Spinal cord (tissue), 10 donors: ENCODE measurements around the gene LRP3. TPM values are rescaled to one million over a fixed set of nuclear protein-coding genes. Genes with fewer than 3 reads are reported as not detected.
A peak's percentile ranks its signal among the peaks of the same experiment; 100 is the strongest.

Source experiments
- DNase-seq, 6 donors: peaks; one replicate each; pipeline versions ENCODE4 v3.0.0 to v3.0.0-alpha.2; 2013 to 2015; ENCODE audit warnings: low spot score in 6 of 6, low read depth in 4 of 6
- H3K27ac ChIP-seq: one replicate; pipeline ENCODE4 v1.5.1; 2013; ENCODE audit warnings: low read depth, low read length, control low read depth
- H3K27me3 ChIP-seq: one replicate; pipeline ENCODE4 v1.6.1; 2013; ENCODE audit warnings: low read length; ENCODE audit not compliant: control insufficient read depth, insufficient read depth
- H3K36me3 ChIP-seq: one replicate; pipeline ENCODE4 v1.6.1; 2013; ENCODE audit warnings: low read length; ENCODE audit not compliant: control insufficient read depth, insufficient read depth
- H3K4me1 ChIP-seq: one replicate; pipeline ENCODE4 v1.6.1; 2013; ENCODE audit warnings: low read length; ENCODE audit not compliant: control insufficient read depth, insufficient read depth
- H3K4me3 ChIP-seq: one replicate; pipeline ENCODE4 v1.5.1; 2013; ENCODE audit warnings: low read depth, low read length, control low read depth
- H3K9me3 ChIP-seq: one replicate; pipeline ENCODE4 v1.6.1; 2013; ENCODE audit warnings: low read length; ENCODE audit not compliant: control insufficient read depth, insufficient read depth
- WGBS: methylation state at CpG from one replicate; pipeline ENCODE4 v1.1.5; 2013; ENCODE audit warnings: missing lambda C conversion rate; ENCODE audit not compliant: insufficient coverage; 5-methylcytosine and 5-hydroxymethylcytosine counted together
- polyA plus RNA-seq, 2 donors: library from polyadenylated mRNA; unstranded; fragments of 120-200 nt; gene quantifications; one replicate each; pipeline ENCODE4 v1.2.1, GENCODE V29; 2013; ENCODE audit not compliant: insufficient read length in 2 of 2
- total RNA-seq, 2 donors: library from RNA; depleted of rRNA in 1 of 2; stranded (reverse); fragments of 120-200 nt in 1 of 2; fragments of >200 nt in 1 of 2; gene quantifications; one replicate each; pipeline versions ENCODE4 v1.2.3 to v1.2.4, GENCODE V29; 2013 to 2014
- donor health status: healthy.

LRP3 gene
- total and polyA plus RNA-seq, 4 donors, result 35.4 to 130 (median 83.5) TPM

DNA sequence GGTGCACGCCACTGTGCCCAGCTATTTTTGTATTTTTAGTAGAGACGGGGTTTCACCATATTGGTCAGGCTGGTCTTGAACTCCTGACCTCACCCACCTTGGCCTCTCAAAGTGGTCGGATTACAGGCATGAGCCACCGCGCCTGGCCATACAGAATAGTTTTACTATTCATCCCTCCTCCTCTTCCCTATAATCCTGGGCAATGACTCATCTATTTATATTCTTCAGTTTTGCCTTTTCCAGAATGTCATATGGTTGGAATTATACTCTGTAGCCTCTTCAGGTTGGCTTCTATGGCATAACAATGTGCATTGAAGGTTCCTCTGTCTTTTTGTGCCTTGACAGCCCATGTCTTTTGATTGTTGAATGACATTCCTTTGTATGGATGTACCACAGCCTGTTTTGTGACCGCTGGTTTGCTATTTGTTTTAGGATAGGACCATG is 22.2 kb upstream of the LRP3 start:
- Histone ChIP-seq H3K36me3 (peaks cover 3% of the 10 kb centered on the region), H3K27me3 (no peaks in the 10 kb centered on the region), H3K9me3 (no peaks in the 10 kb centered on the region), H3K4me3 (no peak overlapping the region), H3K4me1 (peaks cover 20% of the 10 kb centered on the region), H3K27ac (no peak overlapping the region)
- 96% methylated on average over 6 of the region's 6 CpGs for WGBS
- no peak for DNase-seq

DNA sequence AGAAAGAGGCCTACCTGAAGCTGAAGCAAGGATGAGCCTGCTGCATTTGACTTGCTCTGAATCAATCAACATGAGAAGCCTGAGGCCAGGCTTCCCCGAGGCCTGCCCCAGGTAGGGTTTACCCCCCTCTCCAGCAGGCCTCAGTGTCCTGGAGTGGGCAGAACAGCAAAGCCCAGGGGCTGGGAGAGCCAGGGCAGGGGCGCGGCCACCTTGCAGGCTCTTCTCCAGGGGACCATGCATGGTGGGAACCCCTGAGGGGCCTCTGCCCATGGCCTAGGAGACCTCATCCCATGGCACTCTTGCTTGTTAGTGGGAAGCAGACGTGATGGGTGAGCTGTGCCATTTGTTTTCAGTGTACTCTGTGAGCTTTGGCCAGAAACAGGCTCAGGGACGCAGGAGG is 19.9 kb upstream of the LRP3 start:
- WGBS, result 98% methylated on average over 4 of the region's 5 CpGs
- no peaks in the 10 kb centered on the region for H3K27me3 ChIP-seq

DNA sequence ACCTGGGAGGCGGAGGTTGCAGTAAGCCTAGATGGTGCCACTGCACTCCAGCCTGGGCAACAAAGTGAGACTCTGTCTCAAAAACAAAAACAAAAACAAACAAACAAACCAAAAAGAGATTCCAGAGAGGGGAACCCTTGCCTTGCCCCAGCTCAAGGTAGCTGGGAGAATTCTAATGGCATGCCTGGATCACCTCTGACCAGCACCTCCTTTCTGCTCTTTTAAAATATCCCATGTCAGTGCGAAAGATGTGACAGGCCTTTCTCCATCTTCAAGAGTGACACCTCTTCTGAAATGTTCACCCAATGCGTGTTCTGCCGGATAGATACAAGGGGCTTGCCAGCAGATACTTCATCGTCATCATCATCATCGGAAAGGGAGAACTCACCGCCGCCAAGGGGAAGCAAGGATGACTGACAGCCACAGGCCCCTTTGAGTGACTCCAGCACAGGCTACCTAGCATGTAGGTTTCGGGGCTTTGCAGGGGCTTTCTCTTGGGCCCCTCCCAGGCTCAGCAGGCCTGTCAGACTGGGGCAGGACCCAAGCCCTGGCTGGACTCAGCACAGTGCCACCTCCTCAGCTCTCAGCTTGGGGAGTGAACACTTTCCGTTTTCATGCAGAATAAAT is 18.9 kb upstream of the LRP3 start:
- no peak overlapping the region for H3K27ac ChIP-seq
- H3K4me1 ChIP-seq, result peaks cover 31% of the 10 kb centered on the region
- DNase-seq, result no peak
- no peak overlapping the region for H3K4me3 ChIP-seq
- H3K27me3 ChIP-seq, result no peaks in the 10 kb centered on the region
- peaks cover 3% of the 10 kb centered on the region for H3K36me3 ChIP-seq
- WGBS, result 94% methylated on average over 10 of the region's 10 CpGs
- no peaks in the 10 kb centered on the region for H3K9me3 ChIP-seq

More for the DNA sequence above, 19.9 kb upstream of the LRP3 start:
- no peak overlapping the region for H3K4me3 ChIP-seq
- DNase-seq, result no peak
- peaks cover 3% of the 10 kb centered on the region for H3K36me3 ChIP-seq
- H3K9me3 ChIP-seq, result no peaks in the 10 kb centered on the region
- H3K27ac ChIP-seq, result no peak overlapping the region
- H3K4me1 ChIP-seq, result peaks cover 31% of the 10 kb centered on the region

DNA sequence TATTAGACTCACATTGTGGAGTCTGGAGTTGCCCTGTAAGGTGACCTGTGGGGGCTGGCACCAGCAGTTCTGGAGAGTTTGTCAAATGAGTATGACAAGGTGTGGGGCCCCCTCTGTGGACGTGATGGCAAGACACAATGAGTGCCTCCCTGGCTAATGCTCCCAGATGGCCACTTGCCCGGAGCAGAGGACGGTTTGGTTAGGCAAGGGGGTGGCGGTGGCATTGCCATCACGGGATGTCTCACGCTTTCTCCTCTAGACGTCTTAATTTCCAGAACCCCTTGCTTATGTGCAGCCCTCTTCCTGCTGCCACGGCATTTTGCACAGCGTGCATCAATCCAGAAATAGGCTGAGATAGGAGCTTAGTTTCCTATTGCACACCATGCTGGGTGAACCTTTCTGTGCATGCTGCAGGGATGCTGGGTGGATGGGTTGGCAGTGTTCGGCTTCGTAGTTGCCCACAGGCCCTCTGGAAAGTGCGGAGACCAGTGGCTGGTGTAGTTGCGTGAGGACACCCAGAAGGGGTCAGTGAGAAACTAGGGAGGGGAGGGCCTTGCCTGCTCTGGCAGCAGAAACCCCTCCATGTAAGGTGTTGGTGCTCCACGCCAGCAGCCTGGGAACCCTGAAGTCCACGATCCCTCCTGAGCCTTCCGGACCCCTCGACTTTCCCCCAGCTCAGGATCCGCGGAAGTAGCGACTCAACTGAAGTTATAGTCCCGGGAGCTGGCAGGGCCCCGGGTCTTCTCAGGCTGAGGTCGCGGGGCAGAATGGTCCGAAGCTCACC is 18.1 kb upstream of the LRP3 start:
- no peaks in the 10 kb centered on the region for H3K9me3 ChIP-seq
- 12% methylated on average over 25 of the region's 25 CpGs for WGBS
- peaks cover 31% of the 10 kb centered on the region for H3K4me1 ChIP-seq
- H3K27me3 ChIP-seq, result no peaks in the 10 kb centered on the region
- H3K36me3 ChIP-seq, result peaks cover 3% of the 10 kb centered on the region
- peak overlapping the region; percentile 79 for H3K4me3 ChIP-seq
- peak overlapping the region; percentile 93 for H3K27ac ChIP-seq
- DNase-seq, result peak in 1 of 6 donors; percentile 62

DNA sequence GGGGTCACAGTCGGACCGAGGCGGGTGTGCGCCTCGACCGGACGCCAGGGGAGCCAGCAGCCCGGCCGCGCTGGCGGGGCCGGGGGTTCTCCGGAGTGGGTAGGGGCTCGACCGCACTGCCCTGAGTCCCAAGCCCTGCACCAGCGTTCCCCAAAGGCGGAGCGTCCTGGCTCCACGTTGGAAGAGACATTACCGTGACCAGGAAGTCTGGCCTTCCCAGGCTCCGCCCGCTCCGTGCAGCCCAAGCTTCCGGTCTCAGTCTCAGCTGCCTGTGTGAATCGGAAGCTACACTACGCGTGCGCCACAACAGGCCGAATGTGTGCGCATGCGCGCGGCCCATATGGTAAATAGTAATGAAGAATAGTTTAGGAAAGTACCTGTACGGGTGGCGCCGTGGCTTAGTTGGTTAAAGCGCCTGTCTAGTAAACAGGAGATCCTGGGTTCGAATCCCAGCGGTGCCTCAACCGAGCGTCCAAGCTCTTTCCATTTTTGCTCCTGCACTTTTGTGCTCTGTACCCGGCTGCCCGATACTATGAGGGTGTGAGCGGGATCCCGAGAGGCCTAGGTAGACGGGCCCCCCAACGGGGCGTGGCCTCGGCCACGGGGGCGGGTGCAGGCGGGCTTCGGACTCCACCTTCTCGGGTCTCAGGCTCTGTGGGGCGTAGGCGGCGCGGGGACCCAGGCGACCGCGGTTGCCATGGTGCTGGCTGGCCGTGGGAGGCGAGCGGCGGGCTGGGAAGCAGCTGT is 17.3 kb upstream of the LRP3 start:
- peak; percentile 94 to 99 (median 98) for DNase-seq
- H3K27me3 ChIP-seq, result no peaks in the 10 kb centered on the region
- peak overlapping the region; percentile 93 for H3K27ac ChIP-seq
- peaks cover 31% of the 10 kb centered on the region for H3K4me1 ChIP-seq
- under 1% methylated on average over 65 of the region's 65 CpGs for WGBS
- peaks cover 3% of the 10 kb centered on the region for H3K36me3 ChIP-seq
- H3K9me3 ChIP-seq, result no peaks in the 10 kb centered on the region
- peak overlapping the region; percentile 79 for H3K4me3 ChIP-seq

DNA sequence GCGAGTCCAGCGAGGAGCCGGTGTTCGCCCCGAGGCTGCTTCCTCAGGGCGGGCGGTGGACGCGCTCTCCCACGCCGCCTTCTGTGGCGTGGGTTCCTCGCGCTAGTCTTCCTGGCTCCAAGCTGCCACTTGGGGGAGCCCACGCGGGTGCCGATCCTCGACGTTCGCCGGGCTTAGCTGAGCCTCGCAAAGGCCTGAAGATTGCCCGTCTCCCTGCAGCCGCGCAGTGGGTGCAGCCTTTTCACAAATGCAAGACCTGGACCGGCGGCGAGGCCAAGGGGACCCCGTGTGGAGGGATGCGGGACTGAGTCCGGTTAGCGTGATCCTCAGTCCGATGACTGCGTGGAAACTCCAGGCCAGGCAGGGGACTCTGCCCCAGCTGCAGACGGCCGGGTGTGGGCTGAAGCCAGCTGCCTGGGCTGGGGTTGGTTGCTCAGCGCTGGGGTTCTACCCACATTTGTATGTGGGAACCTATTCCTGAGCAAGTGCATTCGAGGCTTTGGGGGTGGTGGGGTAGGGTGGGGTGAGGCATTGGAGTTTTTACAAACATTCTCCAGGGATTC is 16.6 kb upstream of the LRP3 start:
- H3K27ac ChIP-seq, result peak overlapping the region; percentile 93
- no peaks in the 10 kb centered on the region for H3K9me3 ChIP-seq
- DNase-seq, result no peak
- H3K36me3 ChIP-seq, result peaks cover 3% of the 10 kb centered on the region
- peak overlapping the region; percentile 79 for H3K4me3 ChIP-seq
- H3K4me1 ChIP-seq, result peaks cover 31% of the 10 kb centered on the region
- WGBS, result under 1% methylated on average over 36 of the region's 38 CpGs
- no peaks in the 10 kb centered on the region for H3K27me3 ChIP-seq

DNA sequence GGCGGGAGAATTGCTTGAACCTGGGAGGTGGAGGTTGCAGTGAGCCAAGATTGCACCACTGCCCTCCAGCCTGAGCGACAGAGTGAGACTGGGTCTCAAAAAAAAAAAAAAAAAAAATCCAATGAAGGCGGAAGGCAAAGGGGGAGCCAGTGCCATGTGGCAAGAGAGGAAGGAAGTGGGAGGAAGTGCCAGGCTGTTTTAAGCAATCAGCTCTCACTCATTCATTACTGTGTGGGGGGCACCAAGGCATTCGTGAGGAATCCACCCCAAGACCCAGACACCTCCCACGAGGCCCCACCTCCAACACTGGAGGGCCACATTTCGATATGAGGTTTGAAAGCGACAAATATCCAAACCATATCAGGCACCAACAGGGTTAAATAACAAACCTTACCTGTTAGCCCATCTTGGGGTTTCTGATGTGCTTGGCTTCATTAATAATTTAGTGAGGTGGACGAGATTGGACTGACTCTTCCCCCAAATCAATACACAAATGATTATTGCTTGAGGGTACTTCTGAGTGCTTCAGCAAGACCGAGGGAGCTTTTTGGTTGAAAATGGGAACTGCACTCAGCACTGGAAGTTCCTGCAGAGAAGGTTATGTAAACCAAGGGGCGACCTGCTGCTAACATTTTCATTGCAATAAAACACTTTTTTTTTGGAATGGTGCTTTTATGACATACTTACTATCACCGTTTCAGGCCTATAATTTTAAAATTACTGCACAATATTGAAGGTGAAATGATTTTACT is 7.5 kb upstream of the LRP3 start:
- Histone ChIP-seq H3K9me3 (no peaks in the 10 kb centered on the region), H3K27me3 (no peaks in the 10 kb centered on the region), H3K36me3 (no peaks in the 10 kb centered on the region), H3K4me3 (no peak overlapping the region), H3K4me1 (peaks cover 8% of the 10 kb centered on the region), H3K27ac (no peak overlapping the region)
- WGBS, result 42% methylated on average over 2 of the region's 11 CpGs
- DNase-seq, result peak in 1 of 6 donors; percentile 35

DNA sequence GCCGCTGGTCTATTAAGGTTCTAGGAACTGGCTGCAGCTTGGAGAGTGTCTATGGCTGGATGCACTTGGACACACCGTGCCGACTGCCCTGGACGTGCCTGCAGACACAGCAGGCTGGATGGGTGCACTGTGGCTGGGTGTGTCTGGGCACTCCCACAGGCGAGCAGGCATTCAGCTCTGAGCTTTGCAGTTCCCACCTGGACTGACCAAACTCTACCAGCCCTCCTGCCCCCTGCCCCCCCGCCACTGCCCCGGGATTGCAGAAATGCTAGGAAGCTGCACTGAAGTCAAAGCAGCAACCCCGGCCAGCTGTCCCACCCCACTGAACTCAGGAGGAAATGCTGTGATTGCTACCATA is 7.0 kb upstream of the LRP3 start:
- Histone ChIP-seq H3K27ac (no peak overlapping the region), H3K36me3 (no peaks in the 10 kb centered on the region), H3K27me3 (no peaks in the 10 kb centered on the region), H3K9me3 (no peaks in the 10 kb centered on the region), H3K4me1 (peaks cover 8% of the 10 kb centered on the region), H3K4me3 (no peak overlapping the region)
- WGBS, result 11% methylated on average over 3 of the region's 8 CpGs
- no peak for DNase-seq

DNA sequence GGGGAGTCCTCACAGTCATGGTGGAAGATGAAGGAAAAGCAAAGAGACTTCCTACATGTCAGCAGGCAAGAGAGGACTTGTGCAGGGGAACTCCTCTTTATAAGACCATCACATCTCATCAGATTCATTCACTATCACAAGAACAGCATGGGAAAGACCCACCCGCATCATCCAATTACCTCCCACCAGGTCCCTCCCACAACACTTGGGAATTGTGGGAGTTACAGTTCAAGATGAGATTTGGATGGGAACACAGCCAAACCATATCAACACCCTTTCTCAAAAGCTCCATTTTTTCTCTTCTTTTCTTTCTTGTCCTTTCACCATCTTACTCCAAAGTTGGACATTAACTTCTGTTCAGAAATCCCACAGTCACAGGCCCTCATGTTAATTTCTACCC is 4.7 kb upstream of the LRP3 start:
- no peak for DNase-seq
- Histone ChIP-seq H3K4me3 (no peak overlapping the region), H3K4me1 (peaks cover 10% of the 10 kb centered on the region), H3K27me3 (no peaks in the 10 kb centered on the region), H3K9me3 (no peaks in the 10 kb centered on the region), H3K27ac (no peak overlapping the region), H3K36me3 (no peaks in the 10 kb centered on the region)
- no CpG with 5 or more reads among the region's 1 CpG for WGBS
